ENCODE measurements around the gene FAM222B. TPM values are rescaled to one million over a fixed set of nuclear protein-coding genes. Genes with fewer than 3 reads are reported as not detected.

FAM222B gene
- total RNA-seq, 1 experiment from 2014 or later: 94.6 TPM

DNA sequence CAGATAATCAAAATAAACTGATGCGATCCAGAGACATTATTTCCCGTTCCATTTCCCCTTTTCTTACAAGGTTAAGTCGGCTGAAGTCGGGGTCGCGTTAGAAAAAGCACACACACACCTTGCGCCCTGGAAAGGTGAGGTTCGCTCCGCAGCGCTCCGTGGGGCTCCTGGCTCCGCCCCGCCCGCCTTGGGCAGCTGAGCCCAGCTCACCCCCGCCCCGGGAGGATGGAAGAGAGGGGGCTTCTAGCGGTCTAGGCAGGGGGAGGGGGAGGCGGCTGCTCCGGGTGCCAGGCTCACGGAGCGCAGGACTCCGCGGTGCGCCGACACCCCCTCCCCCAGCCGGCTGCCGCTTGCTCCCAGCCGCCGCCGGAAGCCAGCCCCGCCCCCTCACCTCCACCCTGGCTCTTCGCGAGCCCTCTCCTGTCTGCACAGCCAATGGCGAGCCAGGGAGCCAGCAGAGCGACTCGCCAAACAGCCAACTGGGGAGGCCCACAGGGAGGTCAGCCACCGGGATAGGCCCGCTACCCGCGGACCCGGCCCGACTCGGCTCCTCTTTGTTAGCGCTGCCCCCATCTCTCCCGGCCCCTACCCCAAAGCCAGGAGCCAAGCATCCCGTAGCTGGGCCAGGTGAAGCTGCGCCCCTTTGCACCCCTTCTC, 30.4 kb downstream of the FAM222B start (continued):
- TF ChIP-seq ZNF138 (CRISPR knock-in tag; conservative IDR thresholded peaks at IDR 0.05) (no peak), IRF2 (CRISPR knock-in tag; IDR thresholded peaks at IDR 0.05; ENCODE audit: borderline replicate concordance, low read depth) (no peak), RELA (CRISPR knock-in tag; IDR thresholded peaks at IDR 0.05; ENCODE audit: borderline replicate concordance) (no peak), PREB (CRISPR knock-in tag; IDR thresholded peaks at IDR 0.05; ENCODE audit: borderline replicate concordance) (no peak), SMAD3 (CRISPR knock-in tag; IDR thresholded peaks at IDR 0.05; ENCODE audit: borderline replicate concordance) (no peak), NFYB (CRISPR knock-in tag; conservative IDR thresholded peaks at IDR 0.05; ENCODE audit: low read depth) (peak; percentile 95)
- TF ChIP-seq, protein P1, sequence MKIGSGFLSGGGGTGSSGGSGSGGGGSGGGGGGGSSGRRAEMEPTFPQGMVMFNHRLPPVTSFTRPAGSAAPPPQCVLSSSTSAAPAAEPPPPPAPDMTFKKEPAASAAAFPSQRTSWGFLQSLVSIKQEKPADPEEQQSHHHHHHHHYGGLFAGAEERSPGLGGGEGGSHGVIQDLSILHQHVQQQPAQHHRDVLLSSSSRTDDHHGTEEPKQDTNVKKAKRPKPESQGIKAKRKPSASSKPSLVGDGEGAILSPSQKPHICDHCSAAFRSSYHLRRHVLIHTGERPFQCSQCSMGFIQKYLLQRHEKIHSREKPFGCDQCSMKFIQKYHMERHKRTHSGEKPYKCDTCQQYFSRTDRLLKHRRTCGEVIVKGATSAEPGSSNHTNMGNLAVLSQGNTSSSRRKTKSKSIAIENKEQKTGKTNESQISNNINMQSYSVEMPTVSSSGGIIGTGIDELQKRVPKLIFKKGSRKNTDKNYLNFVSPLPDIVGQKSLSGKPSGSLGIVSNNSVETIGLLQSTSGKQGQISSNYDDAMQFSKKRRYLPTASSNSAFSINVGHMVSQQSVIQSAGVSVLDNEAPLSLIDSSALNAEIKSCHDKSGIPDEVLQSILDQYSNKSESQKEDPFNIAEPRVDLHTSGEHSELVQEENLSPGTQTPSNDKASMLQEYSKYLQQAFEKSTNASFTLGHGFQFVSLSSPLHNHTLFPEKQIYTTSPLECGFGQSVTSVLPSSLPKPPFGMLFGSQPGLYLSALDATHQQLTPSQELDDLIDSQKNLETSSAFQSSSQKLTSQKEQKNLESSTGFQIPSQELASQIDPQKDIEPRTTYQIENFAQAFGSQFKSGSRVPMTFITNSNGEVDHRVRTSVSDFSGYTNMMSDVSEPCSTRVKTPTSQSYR (CRISPR knock-in tag; IDR thresholded peaks at IDR 0.05): peak; percentile 78; the same call in 1 of the 2 replicates

- Mint-ChIP-seq H3K36me3 (peaks cover 4% of the 10 kb centered on the region; the same call in 1 of the 2 replicates), H3K9me3 (no peaks in the 10 kb centered on the region), H3K27ac (peak overlapping the region; percentile 92), H3K4me3 (peak overlapping the region; percentile 88), H3K4me1 (peaks cover 52% of the 10 kb centered on the region), H3K27me3 (ENCODE audit: low read depth) (no peaks in the 10 kb centered on the region)
- ChIA-PET CTCF (interaction anchor here (1.0 to 4.5 kb wide), 3 partner anchors 48 to 85 kb away, joined by 5 to 32 read pairs (median 21); partner anchors contain the start of gene TLCD1), POLR2A (interaction anchor here (0.5 to 1.0 kb wide), 3 partner anchors 31 to 83 kb away, joined by 3 read pairs; partner anchors contain the start of gene FAM222B)
- ATAC-seq: no peak
- DNase-seq (ENCODE audit: low spot score): no peak
- TF ChIP-seq TP53 (CRISPR knock-in tag; IDR thresholded peaks at IDR 0.05): no peak
- TF ChIP-seq CREM (CRISPR knock-in tag; IDR thresholded peaks at IDR 0.05): no peak
- TF ChIP-seq, protein P2, sequence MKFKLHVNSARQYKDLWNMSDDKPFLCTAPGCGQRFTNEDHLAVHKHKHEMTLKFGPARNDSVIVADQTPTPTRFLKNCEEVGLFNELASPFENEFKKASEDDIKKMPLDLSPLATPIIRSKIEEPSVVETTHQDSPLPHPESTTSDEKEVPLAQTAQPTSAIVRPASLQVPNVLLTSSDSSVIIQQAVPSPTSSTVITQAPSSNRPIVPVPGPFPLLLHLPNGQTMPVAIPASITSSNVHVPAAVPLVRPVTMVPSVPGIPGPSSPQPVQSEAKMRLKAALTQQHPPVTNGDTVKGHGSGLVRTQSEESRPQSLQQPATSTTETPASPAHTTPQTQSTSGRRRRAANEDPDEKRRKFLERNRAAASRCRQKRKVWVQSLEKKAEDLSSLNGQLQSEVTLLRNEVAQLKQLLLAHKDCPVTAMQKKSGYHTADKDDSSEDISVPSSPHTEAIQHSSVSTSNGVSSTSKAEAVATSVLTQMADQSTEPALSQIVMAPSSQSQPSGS (CRISPR knock-in tag; IDR thresholded peaks at IDR 0.05; ENCODE audit: borderline replicate concordance, low read depth): no peak
- TF ChIP-seq, protein P3, sequence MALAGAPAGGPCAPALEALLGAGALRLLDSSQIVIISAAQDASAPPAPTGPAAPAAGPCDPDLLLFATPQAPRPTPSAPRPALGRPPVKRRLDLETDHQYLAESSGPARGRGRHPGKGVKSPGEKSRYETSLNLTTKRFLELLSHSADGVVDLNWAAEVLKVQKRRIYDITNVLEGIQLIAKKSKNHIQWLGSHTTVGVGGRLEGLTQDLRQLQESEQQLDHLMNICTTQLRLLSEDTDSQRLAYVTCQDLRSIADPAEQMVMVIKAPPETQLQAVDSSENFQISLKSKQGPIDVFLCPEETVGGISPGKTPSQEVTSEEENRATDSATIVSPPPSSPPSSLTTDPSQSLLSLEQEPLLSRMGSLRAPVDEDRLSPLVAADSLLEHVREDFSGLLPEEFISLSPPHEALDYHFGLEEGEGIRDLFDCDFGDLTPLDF (CRISPR knock-in tag; IDR thresholded peaks at IDR 0.05): no peak
- TF ChIP-seq TEAD1 (CRISPR knock-in tag; IDR thresholded peaks at IDR 0.05): no peak
- no peak for TF ChIP-seq NFATC4 (CRISPR knock-in tag; IDR thresholded peaks at IDR 0.05)
- TF ChIP-seq, protein P4, sequence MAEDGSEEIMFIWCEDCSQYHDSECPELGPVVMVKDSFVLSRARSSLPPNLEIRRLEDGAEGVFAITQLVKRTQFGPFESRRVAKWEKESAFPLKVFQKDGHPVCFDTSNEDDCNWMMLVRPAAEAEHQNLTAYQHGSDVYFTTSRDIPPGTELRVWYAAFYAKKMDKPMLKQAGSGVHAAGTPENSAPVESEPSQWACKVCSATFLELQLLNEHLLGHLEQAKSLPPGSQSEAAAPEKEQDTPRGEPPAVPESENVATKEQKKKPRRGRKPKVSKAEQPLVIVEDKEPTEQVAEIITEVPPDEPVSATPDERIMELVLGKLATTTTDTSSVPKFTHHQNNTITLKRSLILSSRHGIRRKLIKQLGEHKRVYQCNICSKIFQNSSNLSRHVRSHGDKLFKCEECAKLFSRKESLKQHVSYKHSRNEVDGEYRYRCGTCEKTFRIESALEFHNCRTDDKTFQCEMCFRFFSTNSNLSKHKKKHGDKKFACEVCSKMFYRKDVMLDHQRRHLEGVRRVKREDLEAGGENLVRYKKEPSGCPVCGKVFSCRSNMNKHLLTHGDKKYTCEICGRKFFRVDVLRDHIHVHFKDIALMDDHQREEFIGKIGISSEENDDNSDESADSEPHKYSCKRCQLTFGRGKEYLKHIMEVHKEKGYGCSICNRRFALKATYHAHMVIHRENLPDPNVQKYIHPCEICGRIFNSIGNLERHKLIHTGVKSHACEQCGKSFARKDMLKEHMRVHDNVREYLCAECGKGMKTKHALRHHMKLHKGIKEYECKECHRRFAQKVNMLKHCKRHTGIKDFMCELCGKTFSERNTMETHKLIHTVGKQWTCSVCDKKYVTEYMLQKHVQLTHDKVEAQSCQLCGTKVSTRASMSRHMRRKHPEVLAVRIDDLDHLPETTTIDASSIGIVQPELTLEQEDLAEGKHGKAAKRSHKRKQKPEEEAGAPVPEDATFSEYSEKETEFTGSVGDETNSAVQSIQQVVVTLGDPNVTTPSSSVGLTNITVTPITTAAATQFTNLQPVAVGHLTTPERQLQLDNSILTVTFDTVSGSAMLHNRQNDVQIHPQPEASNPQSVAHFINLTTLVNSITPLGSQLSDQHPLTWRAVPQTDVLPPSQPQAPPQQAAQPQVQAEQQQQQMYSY (CRISPR knock-in tag; IDR thresholded peaks at IDR 0.05): no peak
- TF ChIP-seq ZNF396 (CRISPR knock-in tag; IDR thresholded peaks at IDR 0.05; ENCODE audit: borderline replicate concordance): no peak
- TF ChIP-seq, protein P5, sequence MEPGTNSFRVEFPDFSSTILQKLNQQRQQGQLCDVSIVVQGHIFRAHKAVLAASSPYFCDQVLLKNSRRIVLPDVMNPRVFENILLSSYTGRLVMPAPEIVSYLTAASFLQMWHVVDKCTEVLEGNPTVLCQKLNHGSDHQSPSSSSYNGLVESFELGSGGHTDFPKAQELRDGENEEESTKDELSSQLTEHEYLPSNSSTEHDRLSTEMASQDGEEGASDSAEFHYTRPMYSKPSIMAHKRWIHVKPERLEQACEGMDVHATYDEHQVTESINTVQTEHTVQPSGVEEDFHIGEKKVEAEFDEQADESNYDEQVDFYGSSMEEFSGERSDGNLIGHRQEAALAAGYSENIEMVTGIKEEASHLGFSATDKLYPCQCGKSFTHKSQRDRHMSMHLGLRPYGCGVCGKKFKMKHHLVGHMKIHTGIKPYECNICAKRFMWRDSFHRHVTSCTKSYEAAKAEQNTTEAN (CRISPR knock-in tag; IDR thresholded peaks at IDR 0.05): no peak
- TF ChIP-seq FOXP4 (CRISPR knock-in tag; IDR thresholded peaks at IDR 0.05): no peak
- TF ChIP-seq USF2 (CRISPR knock-in tag; IDR thresholded peaks at IDR 0.05): no peak
- TF ChIP-seq MYBL2 (CRISPR knock-in tag; IDR thresholded peaks at IDR 0.05): no peak
These were observed 30.9 kb downstream of the FAM222B start for GRCh38 chr17:28811651-28812090.

All from WTC11 (cell line).